HFFc6 (cell line): ENCODE measurements around the gene FYN. TPM values are rescaled to one million over a fixed set of nuclear protein-coding genes. Genes with fewer than 3 reads are reported as not detected.

Experiments
- DNase-seq: peaks from one replicate; pipeline ENCODE4 v3.0.0-alpha.2; 2018
- H3K27ac Mint-ChIP-seq: 2 replicates; pipeline ENCODE4 v1.8.0; 2020; ENCODE audit warnings: mild to moderate bottlenecking, mixed read lengths
- H3K27me3 Mint-ChIP-seq: 2 replicates; pipeline ENCODE4 v1.8.0; 2021; ENCODE audit warnings: mild to moderate bottlenecking, moderate library complexity, mixed read lengths; ENCODE audit not compliant: insufficient read depth
- H3K36me3 Mint-ChIP-seq: 2 replicates; pipeline ENCODE4 v1.8.0; 2021; ENCODE audit warnings: low read depth, mixed read lengths
- H3K4me1 Mint-ChIP-seq: 2 replicates; pipeline ENCODE4 v1.8.0; 2020; ENCODE audit warnings: low read depth, mixed read lengths
- H3K4me3 Mint-ChIP-seq: 2 replicates; pipeline ENCODE4 v1.8.0; 2020; ENCODE audit warnings: mild to moderate bottlenecking, moderate library complexity, mixed read lengths
- H3K9me3 Mint-ChIP-seq: 2 replicates; pipeline ENCODE4 v1.8.0; 2020; ENCODE audit warnings: mild to moderate bottlenecking, mixed read lengths
- total RNA-seq, 6 experiments: library from RNA; stranded (reverse); fragmentation: NEBNext Ultra II Directional; extraction: Animal tissue kit (Norgen Biotek cat#: 25700); gene quantifications; 2 replicates in 1 of 6; 3 replicates in 5 of 6; pipeline ENCODE4 v1.2.3, GENCODE V29; 2021
- TF ChIP-seq, protein P1 (sequence below): fragments of 200-600 bp; sonication (generic); IDR thresholded peaks from 2 replicates; pipeline ENCODE4 v1.5.0; 2021; ENCODE audit warnings: antibody characterized with exemption, mild to moderate bottlenecking

Gene FYN
- total RNA-seq, 6 experiments from 2014 or later, result 41.5 to 59.9 (median 49.7) TPM

- 0 out of 2 replicates have a peak, but pooled peaks cover 6% of the 10 kb centered on the region for H3K36me3 Mint-ChIP-seq
- no peak overlapping the region for H3K4me3 Mint-ChIP-seq
- DNase-seq, result no peak
- peaks cover 22% of the 10 kb centered on the region for H3K4me1 Mint-ChIP-seq
- H3K27ac Mint-ChIP-seq, result no peak overlapping the region
- TF ChIP-seq, protein P1, sequence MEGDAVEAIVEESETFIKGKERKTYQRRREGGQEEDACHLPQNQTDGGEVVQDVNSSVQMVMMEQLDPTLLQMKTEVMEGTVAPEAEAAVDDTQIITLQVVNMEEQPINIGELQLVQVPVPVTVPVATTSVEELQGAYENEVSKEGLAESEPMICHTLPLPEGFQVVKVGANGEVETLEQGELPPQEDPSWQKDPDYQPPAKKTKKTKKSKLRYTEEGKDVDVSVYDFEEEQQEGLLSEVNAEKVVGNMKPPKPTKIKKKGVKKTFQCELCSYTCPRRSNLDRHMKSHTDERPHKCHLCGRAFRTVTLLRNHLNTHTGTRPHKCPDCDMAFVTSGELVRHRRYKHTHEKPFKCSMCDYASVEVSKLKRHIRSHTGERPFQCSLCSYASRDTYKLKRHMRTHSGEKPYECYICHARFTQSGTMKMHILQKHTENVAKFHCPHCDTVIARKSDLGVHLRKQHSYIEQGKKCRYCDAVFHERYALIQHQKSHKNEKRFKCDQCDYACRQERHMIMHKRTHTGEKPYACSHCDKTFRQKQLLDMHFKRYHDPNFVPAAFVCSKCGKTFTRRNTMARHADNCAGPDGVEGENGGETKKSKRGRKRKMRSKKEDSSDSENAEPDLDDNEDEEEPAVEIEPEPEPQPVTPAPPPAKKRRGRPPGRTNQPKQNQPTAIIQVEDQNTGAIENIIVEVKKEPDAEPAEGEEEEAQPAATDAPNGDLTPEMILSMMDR, result no peak
- no peaks in the 10 kb centered on the region for H3K9me3 Mint-ChIP-seq
- no peaks in the 10 kb centered on the region; the same call in 1 of the 2 replicates for H3K27me3 Mint-ChIP-seq
Measured at GRCh38 chr6:111752476-111752875, 120.8 kb downstream of the FYN start.

- Mint-ChIP-seq H3K36me3 (0 out of 2 replicates have a peak, but pooled peaks cover 6% of the 10 kb centered on the region), H3K4me1 (peaks cover 10% of the 10 kb centered on the region), H3K9me3 (no peaks in the 10 kb centered on the region), H3K27ac (no peak overlapping the region), H3K4me3 (no peak overlapping the region), H3K27me3 (no peaks in the 10 kb centered on the region; the same call in 1 of the 2 replicates)
- DNase-seq, result no peak
- TF ChIP-seq, protein P1, result no peak
Measured at GRCh38 chr6:111750753-111751673, 122.2 kb downstream of the FYN start.

DNA sequence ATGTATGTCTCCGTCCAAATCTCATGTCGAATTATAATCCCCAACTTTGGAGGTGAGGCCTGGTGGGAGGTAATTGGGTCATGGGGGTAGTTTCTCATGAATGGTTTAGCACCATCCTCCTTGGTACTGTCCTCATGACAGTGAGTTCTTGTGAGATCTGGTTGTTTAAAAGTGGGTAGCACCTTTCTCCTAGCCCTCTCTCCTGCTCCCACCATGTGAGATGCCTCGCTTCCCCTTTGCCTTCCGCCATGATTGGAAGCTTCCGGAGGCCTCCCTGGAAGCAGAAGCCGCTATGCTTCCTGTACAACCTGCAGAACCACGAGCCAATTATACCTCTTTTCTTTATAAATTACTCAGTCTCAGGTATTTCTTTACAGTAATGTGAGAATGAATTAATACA lies 123.1 kb downstream of the FYN start:
- TF ChIP-seq, protein P1, result no peak
- DNase-seq, result no peak
- H3K36me3 Mint-ChIP-seq, result 0 out of 2 replicates have a peak, but pooled peaks cover 6% of the 10 kb centered on the region
- no peak overlapping the region for H3K4me3 Mint-ChIP-seq
- H3K4me1 Mint-ChIP-seq, result peaks cover 5% of the 10 kb centered on the region
- no peak overlapping the region for H3K27ac Mint-ChIP-seq
- H3K9me3 Mint-ChIP-seq, result no peaks in the 10 kb centered on the region
- no peaks in the 10 kb centered on the region; the same call in 1 of the 2 replicates for H3K27me3 Mint-ChIP-seq

GRCh38 chr6:111748231-111748647 lies 125.0 kb downstream of the FYN start:
- TF ChIP-seq, protein P1, result no peak
- Mint-ChIP-seq H3K9me3 (no peaks in the 10 kb centered on the region), H3K4me3 (no peak overlapping the region), H3K27ac (no peak overlapping the region), H3K4me1 (peaks cover 8% of the 10 kb centered on the region), H3K36me3 (0 out of 2 replicates have a peak, but pooled peaks cover 3% of the 10 kb centered on the region), H3K27me3 (no peaks in the 10 kb centered on the region; the same call in 1 of the 2 replicates)
- DNase-seq, result no peak

GRCh38 chr6:111747829-111748228 lies 125.4 kb downstream of the FYN start:
- Mint-ChIP-seq H3K9me3 (no peaks in the 10 kb centered on the region), H3K27ac (no peak overlapping the region), H3K36me3 (no peaks in the 10 kb centered on the region), H3K27me3 (no peaks in the 10 kb centered on the region; the same call in 1 of the 2 replicates), H3K4me1 (peaks cover 8% of the 10 kb centered on the region), H3K4me3 (no peak overlapping the region)
- DNase-seq, result no peak
- TF ChIP-seq, protein P1, result no peak
